ENCODE data around the gene LRP11. TPM values are rescaled to one million over a fixed set of nuclear protein-coding genes. Genes with fewer than 3 reads are reported as not detected.
"Not testable (repeated sequence)": the region's sequence is repeated elsewhere in the genome, so short reads cannot be mapped to it uniquely, and the experiment has no call there.

LRP11 gene
- total RNA-seq, result 10 to 100 TPM; 15.0 to 29.1 (median 24.0) TPM

GRCh38 chr6:149863698-149864577, at the start of gene LRP11:
Gene LRP11 (minus strand): TSS chr6:149864359. CDS start chr6:149864020, 339 bp downstream.
- Histone ChIP-seq H3K9me3 (no peaks in the 10 kb centered on the region), H3K4me3 (peak within 1 kb of the TSS; percentile 67 to 87 (median 80)), H3K36me3 (no peaks in the 10 kb centered on the region), H3K4me1 (peaks cover 18 to 31% (median 27%) of the 10 kb centered on the region in 4 donors), H3K27ac (replicated peaks in 1 of 4) (peak within 1 kb of the TSS; percentile 88 to 95 (median 94)), H3K27me3 (no peaks in the 10 kb centered on the region)
- DNase-seq (ENCODE audit: extremely low spot score), result peak; percentile 93
- TF ChIP-seq POLR2AphosphoS5 (IDR thresholded peaks at IDR 0.05) (peak; percentile 67 to 83), POLR2A (IDR thresholded peaks at IDR 0.05; ENCODE audit: low read depth) (no peak), EP300 (IDR thresholded peaks at IDR 0.05) (no peak)
- TF ChIP-seq, protein P1, sequence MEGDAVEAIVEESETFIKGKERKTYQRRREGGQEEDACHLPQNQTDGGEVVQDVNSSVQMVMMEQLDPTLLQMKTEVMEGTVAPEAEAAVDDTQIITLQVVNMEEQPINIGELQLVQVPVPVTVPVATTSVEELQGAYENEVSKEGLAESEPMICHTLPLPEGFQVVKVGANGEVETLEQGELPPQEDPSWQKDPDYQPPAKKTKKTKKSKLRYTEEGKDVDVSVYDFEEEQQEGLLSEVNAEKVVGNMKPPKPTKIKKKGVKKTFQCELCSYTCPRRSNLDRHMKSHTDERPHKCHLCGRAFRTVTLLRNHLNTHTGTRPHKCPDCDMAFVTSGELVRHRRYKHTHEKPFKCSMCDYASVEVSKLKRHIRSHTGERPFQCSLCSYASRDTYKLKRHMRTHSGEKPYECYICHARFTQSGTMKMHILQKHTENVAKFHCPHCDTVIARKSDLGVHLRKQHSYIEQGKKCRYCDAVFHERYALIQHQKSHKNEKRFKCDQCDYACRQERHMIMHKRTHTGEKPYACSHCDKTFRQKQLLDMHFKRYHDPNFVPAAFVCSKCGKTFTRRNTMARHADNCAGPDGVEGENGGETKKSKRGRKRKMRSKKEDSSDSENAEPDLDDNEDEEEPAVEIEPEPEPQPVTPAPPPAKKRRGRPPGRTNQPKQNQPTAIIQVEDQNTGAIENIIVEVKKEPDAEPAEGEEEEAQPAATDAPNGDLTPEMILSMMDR (IDR thresholded peaks at IDR 0.05), result no peak
- intact Hi-C loops (cut with DNase I), result loop anchor here (2.0 kb wide), 1 partner anchor 29 kb away; no protein-coding TSS in a partner anchor
- 0% methylated on average over 7 of the region's 110 CpGs for WGBS

- Histone ChIP-seq H3K27me3 (no peaks in the 10 kb centered on the region), H3K4me1 (no peaks in the 10 kb centered on the region), H3K4me3 (no peak overlapping the region), H3K27ac (replicated peaks in 1 of 4) (no peak overlapping the region), H3K9me3 (peaks cover 0 to under 1% (median 0%) of the 10 kb centered on the region in 4 donors), H3K36me3 (no peaks in the 10 kb centered on the region)
- TF ChIP-seq, protein P1 (IDR thresholded peaks at IDR 0.05), result no peak
- no peak for DNase-seq (ENCODE audit: extremely low spot score)
- WGBS, result 79% methylated on average over 9 of the region's 9 CpGs
- intact Hi-C loops (cut with DNase I), result no loop called here
Observed at GRCh38 chr6:149913540-149914240, 49.5 kb upstream of the LRP11 start.

- no peaks in the 10 kb centered on the region for H3K36me3 ChIP-seq
- no peak overlapping the region for H3K27ac ChIP-seq (replicated peaks in 1 of 4)
- no peak for DNase-seq (ENCODE audit: extremely low spot score)
- peaks cover 0 to 7% (median 2%) of the 10 kb centered on the region in 4 donors for H3K9me3 ChIP-seq
- H3K4me3 ChIP-seq, result no peak overlapping the region
- no peaks in the 10 kb centered on the region for H3K4me1 ChIP-seq
- no peaks in the 10 kb centered on the region for H3K27me3 ChIP-seq
- WGBS, result 82% methylated on average over 2 of the region's 2 CpGs
- TF ChIP-seq, protein P1 (IDR thresholded peaks at IDR 0.05), result no peak
- no peak for TF ChIP-seq POLR2AphosphoS5 (IDR thresholded peaks at IDR 0.05)
- TF ChIP-seq EP300 (IDR thresholded peaks at IDR 0.05), result no peak
- no peak for TF ChIP-seq POLR2A (IDR thresholded peaks at IDR 0.05; ENCODE audit: low read depth)
- intact Hi-C loops (cut with DNase I), result no loop called here
Observed at GRCh38 chr6:149913085-149913484, 48.9 kb upstream of the LRP11 start.

DNA sequence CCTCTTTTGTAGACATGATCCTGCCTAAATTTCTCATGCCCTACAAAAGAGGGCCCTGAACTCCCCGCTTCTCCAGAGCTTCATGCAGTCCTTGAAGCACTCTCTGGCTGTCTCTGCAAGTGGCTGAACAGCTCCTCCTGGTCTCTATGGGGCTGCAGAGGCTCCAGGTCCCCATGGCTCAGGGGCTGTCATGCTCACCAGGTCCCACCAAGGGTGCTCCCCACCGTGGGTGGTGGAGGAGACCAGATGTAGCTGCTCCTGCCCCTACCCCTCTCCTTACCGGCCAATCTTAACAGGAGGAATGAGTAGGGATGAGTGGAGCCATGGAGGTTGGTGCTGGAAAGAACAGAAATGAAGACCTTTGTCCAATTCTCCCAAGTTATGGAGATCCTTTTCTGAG, 48.5 kb upstream of the LRP11 start:
- WGBS, result 80% methylated on average over 1 of the region's 3 CpGs
- intact Hi-C loops (cut with DNase I); H3K4me1 ChIP-seq; H3K9me3 ChIP-seq; H3K27me3 ChIP-seq; H3K27ac ChIP-seq (replicated peaks in 1 of 4); H3K4me3 ChIP-seq; H3K36me3 ChIP-seq; DNase-seq (ENCODE audit: extremely low spot score): not testable (repeated sequence)

DNA sequence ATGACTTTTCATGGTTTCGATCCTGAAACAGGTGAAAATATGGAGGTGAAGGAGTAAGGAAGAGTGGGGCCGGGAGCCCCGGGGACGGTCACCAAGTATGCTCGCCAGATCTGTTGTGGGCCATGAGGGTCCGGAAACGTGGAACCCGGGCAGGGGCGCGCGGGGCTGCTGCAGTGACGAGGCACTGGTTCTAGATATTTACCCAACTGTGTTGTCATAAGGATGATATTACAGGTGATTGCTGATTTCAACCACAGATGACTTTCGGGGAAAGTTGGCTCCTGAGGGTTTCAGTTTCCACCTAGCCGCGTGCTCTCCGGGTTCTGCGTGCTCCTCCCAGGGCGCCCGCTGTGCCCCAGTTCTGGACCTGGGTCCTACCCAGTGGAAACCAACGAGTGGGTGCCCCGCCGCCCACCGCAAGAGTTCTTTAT, 46.6 kb upstream of the LRP11 start:
- H3K9me3 ChIP-seq, result peaks cover 0 to 7% (median 3%) of the 10 kb centered on the region in 4 donors
- H3K27me3 ChIP-seq, result no peaks in the 10 kb centered on the region
- DNase-seq (ENCODE audit: extremely low spot score), result no peak
- 93% methylated on average over 23 of the region's 23 CpGs for WGBS
- no peaks in the 10 kb centered on the region for H3K36me3 ChIP-seq
- no peak for TF ChIP-seq EP300 (IDR thresholded peaks at IDR 0.05)
- no peak for TF ChIP-seq POLR2A (IDR thresholded peaks at IDR 0.05; ENCODE audit: low read depth)
- no peak for TF ChIP-seq POLR2AphosphoS5 (IDR thresholded peaks at IDR 0.05)
- TF ChIP-seq, protein P1 (IDR thresholded peaks at IDR 0.05), result no peak
- H3K27ac ChIP-seq (replicated peaks in 1 of 4), result no peak overlapping the region
- H3K4me1 ChIP-seq, result no peaks in the 10 kb centered on the region
- intact Hi-C loops (cut with DNase I), result no loop called here
- H3K4me3 ChIP-seq, result no peak overlapping the region
